ENCODE results near the gene TNNC1. TPM values are rescaled to one million over a fixed set of nuclear protein-coding genes. Genes with fewer than 3 reads are reported as not detected.
A peak's percentile ranks its signal among the peaks of the same experiment; 100 is the strongest.

Gene TNNC1
- total and polyA plus RNA-seq, 2 of the 13 experiments (the other 11 are each of a cell fraction or from before 2014, with no cell fraction given) = 11.8 to 36.4 TPM

DNA sequence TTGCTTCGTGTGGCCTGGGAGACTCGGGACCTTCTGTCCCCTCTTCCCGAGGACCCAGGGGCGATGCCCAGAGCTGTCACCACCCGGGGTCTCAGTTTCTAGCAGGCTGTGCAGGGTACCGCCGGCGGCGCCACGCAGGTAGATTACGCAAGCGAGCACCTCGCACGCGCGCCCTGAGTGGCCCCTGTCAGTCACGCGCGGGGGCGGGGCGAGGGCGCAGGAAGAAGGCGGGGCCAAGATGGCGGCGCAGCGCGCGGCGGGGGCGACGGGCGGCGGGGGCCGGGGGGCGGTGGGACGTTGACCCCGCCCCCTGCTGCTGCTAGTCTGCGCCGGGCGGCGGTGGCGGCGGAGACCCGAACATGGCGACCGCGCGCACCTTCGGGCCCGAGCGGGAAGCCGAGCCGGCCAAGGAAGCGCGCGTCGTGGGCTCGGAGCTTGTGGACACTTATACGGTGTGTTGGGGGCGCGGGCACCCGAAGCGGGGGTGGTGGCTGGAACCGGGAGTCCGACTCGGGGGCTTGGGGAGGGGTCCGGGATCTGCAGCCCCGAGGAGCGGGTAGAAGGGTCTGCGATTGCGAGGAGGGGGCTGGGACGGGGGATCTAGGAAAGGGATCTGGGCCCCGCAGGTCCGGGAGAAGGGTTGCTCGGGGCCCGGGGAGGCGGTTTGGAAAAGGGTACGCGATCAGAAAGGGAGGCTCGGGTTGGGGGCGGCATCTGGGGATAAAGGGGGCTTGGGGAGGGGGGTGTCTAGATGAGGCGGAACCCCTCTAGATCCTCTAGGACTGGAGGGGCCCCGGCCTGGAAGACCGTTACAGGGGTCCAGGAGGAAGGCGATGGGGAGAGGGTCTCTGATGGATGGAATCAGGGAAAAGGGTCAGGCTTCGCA lies 1.7 kb upstream of the TNNC1 start, which contains the start of gene NISCH (continued):
- no peak for TF ChIP-seq HNF1A (IDR thresholded peaks at IDR 0.05; ENCODE audit: low read depth)
- 0 out of 2 replicates have a peak, but pooled peaks have one; percentile 6 for TF ChIP-seq HNF1A (CRISPR knock-in tag; IDR thresholded peaks at IDR 0.05; ENCODE audit: borderline replicate concordance)
- TF ChIP-seq, protein P1, sequence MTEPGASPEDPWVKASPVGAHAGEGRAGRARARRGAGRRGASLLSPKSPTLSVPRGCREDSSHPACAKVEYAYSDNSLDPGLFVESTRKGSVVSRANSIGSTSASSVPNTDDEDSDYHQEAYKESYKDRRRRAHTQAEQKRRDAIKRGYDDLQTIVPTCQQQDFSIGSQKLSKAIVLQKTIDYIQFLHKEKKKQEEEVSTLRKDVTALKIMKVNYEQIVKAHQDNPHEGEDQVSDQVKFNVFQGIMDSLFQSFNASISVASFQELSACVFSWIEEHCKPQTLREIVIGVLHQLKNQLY (CRISPR knock-in tag; IDR thresholded peaks at IDR 0.05) = peak; percentile 99
- TF ChIP-seq GATAD2A (CRISPR knock-in tag; IDR thresholded peaks at IDR 0.05) = peak; percentile 71
- TF ChIP-seq TGIF2 (CRISPR knock-in tag; IDR thresholded peaks at IDR 0.05) = 0 out of 2 replicates have a peak, but pooled peaks have one; percentile 29
- TF ChIP-seq, protein P2, sequence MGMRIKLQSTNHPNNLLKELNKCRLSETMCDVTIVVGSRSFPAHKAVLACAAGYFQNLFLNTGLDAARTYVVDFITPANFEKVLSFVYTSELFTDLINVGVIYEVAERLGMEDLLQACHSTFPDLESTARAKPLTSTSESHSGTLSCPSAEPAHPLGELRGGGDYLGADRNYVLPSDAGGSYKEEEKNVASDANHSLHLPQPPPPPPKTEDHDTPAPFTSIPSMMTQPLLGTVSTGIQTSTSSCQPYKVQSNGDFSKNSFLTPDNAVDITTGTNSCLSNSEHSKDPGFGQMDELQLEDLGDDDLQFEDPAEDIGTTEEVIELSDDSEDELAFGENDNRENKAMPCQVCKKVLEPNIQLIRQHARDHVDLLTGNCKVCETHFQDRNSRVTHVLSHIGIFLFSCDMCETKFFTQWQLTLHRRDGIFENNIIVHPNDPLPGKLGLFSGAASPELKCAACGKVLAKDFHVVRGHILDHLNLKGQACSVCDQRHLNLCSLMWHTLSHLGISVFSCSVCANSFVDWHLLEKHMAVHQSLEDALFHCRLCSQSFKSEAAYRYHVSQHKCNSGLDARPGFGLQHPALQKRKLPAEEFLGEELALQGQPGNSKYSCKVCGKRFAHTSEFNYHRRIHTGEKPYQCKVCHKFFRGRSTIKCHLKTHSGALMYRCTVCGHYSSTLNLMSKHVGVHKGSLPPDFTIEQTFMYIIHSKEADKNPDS (CRISPR knock-in tag; IDR thresholded peaks at IDR 0.05) = no peak; the same call in 1 of the 2 replicates
- TF ChIP-seq, protein P3, sequence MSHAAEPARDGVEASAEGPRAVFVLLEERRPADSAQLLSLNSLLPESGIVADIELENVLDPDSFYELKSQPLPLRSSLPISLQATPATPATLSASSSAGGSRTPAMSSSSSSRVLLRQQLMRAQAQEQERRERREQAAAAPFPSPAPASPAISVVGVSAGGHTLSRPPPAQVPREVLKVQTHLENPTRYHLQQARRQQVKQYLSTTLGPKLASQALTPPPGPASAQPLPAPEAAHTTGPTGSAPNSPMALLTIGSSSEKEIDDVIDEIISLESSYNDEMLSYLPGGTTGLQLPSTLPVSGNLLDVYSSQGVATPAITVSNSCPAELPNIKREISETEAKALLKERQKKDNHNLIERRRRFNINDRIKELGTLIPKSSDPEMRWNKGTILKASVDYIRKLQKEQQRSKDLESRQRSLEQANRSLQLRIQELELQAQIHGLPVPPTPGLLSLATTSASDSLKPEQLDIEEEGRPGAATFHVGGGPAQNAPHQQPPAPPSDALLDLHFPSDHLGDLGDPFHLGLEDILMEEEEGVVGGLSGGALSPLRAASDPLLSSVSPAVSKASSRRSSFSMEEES (CRISPR knock-in tag; IDR thresholded peaks at IDR 0.05) = peak; percentile 85
- no peak for TF ChIP-seq FLYWCH1 (CRISPR knock-in tag; IDR thresholded peaks at IDR 0.05)
- TF ChIP-seq FOXC1 (CRISPR knock-in tag; IDR thresholded peaks at IDR 0.05; ENCODE audit: borderline replicate concordance) = 0 out of 2 replicates have a peak, but pooled peaks have one; percentile 34
- TF ChIP-seq HDAC1 (CRISPR knock-in tag; IDR thresholded peaks at IDR 0.05) = peak; percentile 90
- 0 out of 2 replicates have a peak, but pooled peaks have one; percentile 22 for TF ChIP-seq YEATS2 (CRISPR knock-in tag; IDR thresholded peaks at IDR 0.05; ENCODE audit: borderline replicate concordance)
- peak; percentile 50; the same call in 1 of the 2 replicates for TF ChIP-seq ZC3H4 (CRISPR knock-in tag; IDR thresholded peaks at IDR 0.05; ENCODE audit: borderline replicate concordance)
- 0 out of 2 replicates have a peak, but pooled peaks have one; percentile 64 for TF ChIP-seq ZBTB20 (CRISPR knock-in tag; IDR thresholded peaks at IDR 0.05; ENCODE audit: borderline replicate concordance, low read depth)
- peak; percentile 98 for TF ChIP-seq CEBPB (IDR thresholded peaks at IDR 0.05; ENCODE audit: borderline replicate concordance, low read depth, low read length)
- peak; percentile 69 for TF ChIP-seq NFYC (CRISPR knock-in tag; IDR thresholded peaks at IDR 0.05)
- TF ChIP-seq ZSCAN5A (CRISPR knock-in tag; IDR thresholded peaks at IDR 0.05; ENCODE audit: borderline replicate concordance) = no peak
- TF ChIP-seq HMG20A (CRISPR knock-in tag; IDR thresholded peaks at IDR 0.05; ENCODE audit: borderline replicate concordance) = no peak

All from HepG2 (cell line).